HL-60 (cell line): Measurements from ENCODE around the gene MYO7A.

Experiments
- DNase-seq, 2 experiments: peaks; one replicate each; pipeline ENCODE4 v3.0.0-alpha.2; 2010 to 2020; ENCODE audit warnings: low read depth in 1 of 2, low spot score in 1 of 2
- H3K27ac ChIP-seq: fragments of 250-450 bp; sonication (Bioruptor Pico); replicated peaks from 2 replicates; pipeline ENCODE4 v1.5.1; 2020; ENCODE audit warnings: mild to moderate bottlenecking, moderate library complexity
- H3K27me3 ChIP-seq: fragments of 250-450 bp; sonication (Bioruptor Pico); 2 replicates; pipeline ENCODE4 v1.5.1; 2021; ENCODE audit warnings: mild to moderate bottlenecking, moderate library complexity; ENCODE audit not compliant: insufficient read depth, poor library complexity, severe bottlenecking
- H3K4me3 ChIP-seq: replicated peaks from 2 replicates; pipeline ENCODE4 v1.5.1; 2011; ENCODE audit warnings: mild to moderate bottlenecking, control low read depth, low read length; ENCODE audit not compliant: insufficient read depth
- CTCF ChIP-seq: IDR thresholded peaks from one replicate; pipeline ENCODE4 v1.5.1; 2011; ENCODE audit warnings: low read length, control low read depth, inconsistent platforms; ENCODE audit not compliant: insufficient read depth
- GABPA ChIP-seq: IDR thresholded peaks from 2 replicates; pipeline ENCODE4 v1.6.1; 2012; ENCODE audit warnings: low read depth
- POLR2AphosphoS5 ChIP-seq: IDR thresholded peaks from 2 replicates; pipeline ENCODE4 v1.6.1; 2012; ENCODE audit warnings: low read depth
- REST ChIP-seq: IDR thresholded peaks from 2 replicates; pipeline ENCODE4 v1.6.1; 2012; ENCODE audit warnings: low read depth; ENCODE audit not compliant: insufficient replicate concordance
- SPI1 ChIP-seq: IDR thresholded peaks from 2 replicates; pipeline ENCODE4 v1.6.1; 2012; ENCODE audit warnings: low read depth, mild to moderate bottlenecking, borderline replicate concordance

MYO7A gene

GRCh38 chr11:77253690-77254089 is 125.6 kb downstream of the MYO7A start:
- TF ChIP-seq SPI1 (no peak), GABPA (no peak), POLR2AphosphoS5 (no peak), REST (no peak), CTCF (no peak)
- no peaks in the 10 kb centered on the region for H3K27me3 ChIP-seq
- H3K27ac ChIP-seq: no peak overlapping the region
- no peak overlapping the region for H3K4me3 ChIP-seq
- no peak for DNase-seq

GRCh38 chr11:77259641-77260040 is 131.6 kb downstream of the MYO7A start:
- Histone ChIP-seq H3K27ac (no peak overlapping the region), H3K27me3 (no peaks in the 10 kb centered on the region), H3K4me3 (no peak overlapping the region)
- TF ChIP-seq SPI1 (no peak), POLR2AphosphoS5 (no peak), CTCF (no peak), GABPA (no peak), REST (no peak)
- no peak for DNase-seq

GRCh38 chr11:77262803-77263202 is 134.8 kb downstream of the MYO7A start:
- no peaks in the 10 kb centered on the region for H3K27me3 ChIP-seq
- no peak overlapping the region for H3K4me3 ChIP-seq
- no peak overlapping the region for H3K27ac ChIP-seq
- TF ChIP-seq SPI1 (no peak), REST (no peak), CTCF (no peak), POLR2AphosphoS5 (no peak), GABPA (no peak)
- no peak for DNase-seq
